ENCODE measurements around the gene LIM2. TPM values are rescaled to one million over a fixed set of nuclear protein-coding genes. Genes with fewer than 3 reads are reported as not detected.

LIM2 gene
- total and polyA plus RNA-seq, 4 donors: not detected

DNA sequence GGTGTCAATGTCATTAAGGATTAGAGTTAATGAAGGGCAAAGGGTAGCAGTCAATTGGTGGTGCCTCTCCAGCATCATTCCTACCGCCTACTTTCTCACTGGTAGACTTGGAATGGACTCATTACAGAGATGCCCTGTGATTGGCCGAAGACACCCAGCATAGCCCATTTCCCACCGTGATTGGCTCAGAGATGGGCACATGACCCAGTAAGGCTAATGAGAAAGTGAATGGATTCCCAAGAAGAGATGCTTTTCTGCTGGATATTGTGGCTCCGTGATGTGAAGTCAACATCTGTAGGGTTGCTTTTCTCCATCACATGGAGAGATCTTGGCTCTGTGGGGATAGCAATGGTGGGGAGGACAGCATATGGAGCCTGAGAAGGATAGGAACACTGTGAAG, 57.4 kb downstream of the LIM2 start:
- 96 to 97% methylated on average over 4 of the region's 4 CpGs for WGBS, 2 donors
- peaks cover 0 to 5% (median 0%) of the 10 kb centered on the region in 5 donors for H3K4me1 ChIP-seq (ENCODE audit: control insufficient read depth in 5 of 5, insufficient read depth in 5 of 5, low read length in 5 of 5)
- H3K27ac ChIP-seq (ENCODE audit: low read depth in 1 of 2, low read length in 1 of 2): no peak overlapping the region
- peaks cover 0 to 2% (median 0%) of the 10 kb centered on the region in 4 donors for H3K9me3 ChIP-seq (ENCODE audit: control insufficient read depth in 4 of 4, insufficient read depth in 3 of 4, low read length in 3 of 4)
- ATAC-seq (ENCODE audit: insufficient read depth, low FRiP score) (no peak), DNase-seq (no peak)
- no peak overlapping the region for H3K4me3 ChIP-seq
- no peak overlapping the region for H3K9ac ChIP-seq (ENCODE audit: insufficient read depth in 1 of 2, low read length in 2 of 2)
- no peaks in the 10 kb centered on the region for H3K36me3 ChIP-seq (ENCODE audit: control insufficient read depth in 4 of 4, insufficient read depth in 4 of 4, low read length in 4 of 4)
- TF ChIP-seq, protein P1, sequence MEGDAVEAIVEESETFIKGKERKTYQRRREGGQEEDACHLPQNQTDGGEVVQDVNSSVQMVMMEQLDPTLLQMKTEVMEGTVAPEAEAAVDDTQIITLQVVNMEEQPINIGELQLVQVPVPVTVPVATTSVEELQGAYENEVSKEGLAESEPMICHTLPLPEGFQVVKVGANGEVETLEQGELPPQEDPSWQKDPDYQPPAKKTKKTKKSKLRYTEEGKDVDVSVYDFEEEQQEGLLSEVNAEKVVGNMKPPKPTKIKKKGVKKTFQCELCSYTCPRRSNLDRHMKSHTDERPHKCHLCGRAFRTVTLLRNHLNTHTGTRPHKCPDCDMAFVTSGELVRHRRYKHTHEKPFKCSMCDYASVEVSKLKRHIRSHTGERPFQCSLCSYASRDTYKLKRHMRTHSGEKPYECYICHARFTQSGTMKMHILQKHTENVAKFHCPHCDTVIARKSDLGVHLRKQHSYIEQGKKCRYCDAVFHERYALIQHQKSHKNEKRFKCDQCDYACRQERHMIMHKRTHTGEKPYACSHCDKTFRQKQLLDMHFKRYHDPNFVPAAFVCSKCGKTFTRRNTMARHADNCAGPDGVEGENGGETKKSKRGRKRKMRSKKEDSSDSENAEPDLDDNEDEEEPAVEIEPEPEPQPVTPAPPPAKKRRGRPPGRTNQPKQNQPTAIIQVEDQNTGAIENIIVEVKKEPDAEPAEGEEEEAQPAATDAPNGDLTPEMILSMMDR (IDR thresholded peaks at IDR 0.05; ENCODE audit: control extremely low read depth, extremely low read depth): no peak
- H3K27me3 ChIP-seq (ENCODE audit: control insufficient read depth in 3 of 3, insufficient read depth in 3 of 3, low read length in 2 of 3): peaks cover 0 to 23% (median 8%) of the 10 kb centered on the region in 3 donors

Other genes starting within 250 kb of the LIM2 start
- 10 to 100 TPM in 1 of 2 donors, 1 to 10 TPM in 1; 6.3 to 13.4 TPM for gene SIGLEC7, start 245.7 kb downstream of the LIM2 start, total RNA-seq
- 10 to 100 TPM in 1 of 2 donors, 1 to 10 TPM in 1; 2.1 to 29.3 TPM for gene SIGLEC7, start 245.7 kb downstream of the LIM2 start, polyA plus RNA-seq
- 10 to 100 TPM in 1 of 2 donors, 1 to 10 TPM in 1; 7.0 to 20.2 TPM for gene CD33, start 162.9 kb downstream of the LIM2 start, total RNA-seq
- gene CD33, start 162.9 kb downstream of the LIM2 start, polyA plus RNA-seq: 10 to 100 TPM; 13.4 to 40.2 TPM
- not detected for gene SIGLECL1, start 136.9 kb downstream of the LIM2 start, total RNA-seq
- gene SIGLECL1, start 136.9 kb downstream of the LIM2 start, polyA plus RNA-seq: under 1 TPM in 1 of 2 donors, not detected in 1; 0.03 TPM
- under 1 TPM; 0.09 to 0.43 TPM for gene IGLON5, start 76.3 kb downstream of the LIM2 start, total RNA-seq
- gene IGLON5, start 76.3 kb downstream of the LIM2 start, polyA plus RNA-seq: under 1 TPM in 1 of 2 donors, not detected in 1; 0.18 TPM
- gene VSIG10L, start 45.8 kb downstream of the LIM2 start, total RNA-seq: 1 to 10 TPM in 1 of 2 donors, under 1 TPM in 1; 0.57 to 3.1 TPM
- gene VSIG10L, start 45.8 kb downstream of the LIM2 start, polyA plus RNA-seq: 1 to 10 TPM; 1.8 to 3.7 TPM
- gene ETFB, start 21.6 kb downstream of the LIM2 start, total RNA-seq: 100 to 1,000 TPM in 1 of 2 donors, 10 to 100 TPM in 1; 36.8 to 101 TPM
- gene ETFB, start 21.6 kb downstream of the LIM2 start, polyA plus RNA-seq: 100 to 1,000 TPM; 104 to 118 TPM
- gene CLDND2, start 19.0 kb downstream of the LIM2 start, total RNA-seq: under 1 TPM in 1 of 2 donors, not detected in 1; 0.92 TPM
- under 1 TPM; 0.45 to 0.66 TPM for gene CLDND2, start 19.0 kb downstream of the LIM2 start, polyA plus RNA-seq
- 10 to 100 TPM; 12.7 to 16.9 TPM for gene NKG7, start 15.3 kb downstream of the LIM2 start, total RNA-seq
- 100 to 1,000 TPM in 1 of 2 donors, 10 to 100 TPM in 1; 12.7 to 328 TPM for gene NKG7, start 15.3 kb downstream of the LIM2 start, polyA plus RNA-seq
- under 1 TPM in 1 of 2 donors, not detected in 1; 0.64 TPM for gene C19orf84, start 2.6 kb upstream of the LIM2 start, total RNA-seq
- under 1 TPM; 0.08 to 0.31 TPM for gene C19orf84, start 2.6 kb upstream of the LIM2 start, polyA plus RNA-seq
- gene SIGLEC10, start 29.7 kb upstream of the LIM2 start, total RNA-seq: 10 to 100 TPM in 1 of 2 donors, 1 to 10 TPM in 1; 6.8 to 53.1 TPM
- 100 to 1,000 TPM in 1 of 2 donors, 1 to 10 TPM in 1; 3.4 to 248 TPM for gene SIGLEC10, start 29.7 kb upstream of the LIM2 start, polyA plus RNA-seq
- gene SIGLEC8, start 70.5 kb upstream of the LIM2 start, total RNA-seq: under 1 TPM; 0.34 to 0.77 TPM
- gene SIGLEC8, start 70.5 kb upstream of the LIM2 start, polyA plus RNA-seq: under 1 TPM; 0.22 to 0.28 TPM
- gene CEACAM18, start 90.6 kb upstream of the LIM2 start, total RNA-seq: not detected
- not detected for gene CEACAM18, start 90.6 kb upstream of the LIM2 start, polyA plus RNA-seq
- 1 to 10 TPM in 1 of 2 donors, under 1 TPM in 1; 0.28 to 3.5 TPM for gene SIGLEC12, start 113.8 kb upstream of the LIM2 start, total RNA-seq
- gene SIGLEC12, start 113.8 kb upstream of the LIM2 start, polyA plus RNA-seq: 1 to 10 TPM in 1 of 2 donors, under 1 TPM in 1; 0.12 to 5.1 TPM
- 1 to 10 TPM in 1 of 2 donors, under 1 TPM in 1; 0.23 to 5.3 TPM for gene SIGLEC6, start 143.7 kb upstream of the LIM2 start, total RNA-seq
- under 1 TPM; 0.37 to 0.53 TPM for gene SIGLEC6, start 143.7 kb upstream of the LIM2 start, polyA plus RNA-seq
- 10 to 100 TPM in 1 of 2 donors, 1 to 10 TPM in 1; 8.4 to 11.4 TPM for gene ZNF175, start 183.3 kb upstream of the LIM2 start, total RNA-seq
- 1 to 10 TPM; 2.5 to 3.3 TPM for gene ZNF175, start 183.3 kb upstream of the LIM2 start, polyA plus RNA-seq
- gene SIGLEC5, start 242.4 kb upstream of the LIM2 start, total RNA-seq: 1 to 10 TPM; 1.6 to 2.2 TPM
- not detected for gene SIGLEC5, start 242.4 kb upstream of the LIM2 start, polyA plus RNA-seq

Data from lung (tissue), 12 donors.